Putamen (tissue), 1 donor: ENCODE measurements around the gene HMX2.

Experiments
- DNase-seq: peaks from one replicate; pipeline ENCODE4 v3.0.0-alpha.2; 2016; ENCODE audit warnings: low spot score

The HMX2 gene

GRCh38 chr10:123139521-123140163, 8.3 kb upstream of the HMX2 start:
- DNase-seq = no peak

- DNase-seq = no peak
Observed at GRCh38 chr10:123140164-123140982, 7.6 kb upstream of the HMX2 start.

- no peak for DNase-seq
Observed at GRCh38 chr10:123140983-123141390, 6.9 kb upstream of the HMX2 start.

DNA sequence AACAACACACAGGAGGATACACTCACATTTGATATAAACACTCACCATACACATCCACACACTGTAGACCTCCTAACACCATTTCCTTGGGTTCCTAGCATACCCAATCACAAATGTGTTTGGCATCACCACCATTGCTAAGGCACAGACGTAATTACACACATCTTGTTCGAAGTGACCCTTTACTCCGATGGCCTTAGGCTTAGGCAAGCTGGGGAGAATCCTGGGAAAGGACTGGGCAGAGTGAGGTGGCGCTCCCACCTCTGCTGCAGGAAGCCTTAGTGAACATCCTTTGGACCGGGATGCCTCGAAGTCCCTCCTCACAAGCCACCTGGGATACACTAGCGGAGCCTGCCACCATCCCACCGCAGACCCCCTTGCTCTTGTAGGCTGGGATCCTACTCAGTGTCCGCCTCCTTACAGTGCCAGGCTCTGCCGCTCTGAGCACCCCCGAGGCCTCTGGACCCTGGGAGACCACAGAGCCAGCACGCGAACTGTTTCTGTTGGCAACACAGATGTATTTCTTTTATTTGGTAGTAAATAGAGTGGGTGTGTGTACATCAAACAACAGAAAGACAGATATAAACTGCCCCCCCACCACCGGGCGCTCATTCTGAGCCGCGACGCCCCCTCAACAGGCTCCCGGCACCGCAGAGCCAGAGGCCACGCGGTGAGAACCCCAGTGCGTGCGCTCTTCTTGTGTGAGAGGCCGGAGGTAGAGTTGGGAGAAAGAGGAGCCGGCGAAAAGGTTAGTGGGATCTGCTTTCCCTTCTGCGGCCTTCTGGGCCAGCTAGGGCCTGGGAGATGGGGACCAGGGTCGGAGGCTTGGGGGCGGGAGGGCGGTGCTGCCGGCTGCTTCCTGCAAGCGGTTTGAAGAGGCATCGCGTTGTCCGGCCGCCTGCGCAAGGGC, 5.9 kb upstream of the HMX2 start:
- no peak for DNase-seq

- DNase-seq = no peak
Observed at GRCh38 chr10:123142701-123143161, 5.2 kb upstream of the HMX2 start.

- no peak for DNase-seq
Observed at GRCh38 chr10:123143162-123143824, 4.6 kb upstream of the HMX2 start.

GRCh38 chr10:123143825-123144168, 4.1 kb upstream of the HMX2 start:
- DNase-seq = no peak

GRCh38 chr10:123144697-123145541, 3.0 kb upstream of the HMX2 start:
- no peak for DNase-seq

GRCh38 chr10:123145542-123146012, 2.4 kb upstream of the HMX2 start:
- no peak for DNase-seq

GRCh38 chr10:123146013-123146893, 1.7 kb upstream of the HMX2 start:
- DNase-seq = no peak

GRCh38 chr10:123146894-123147634, 872 bp upstream of the HMX2 start:
- DNase-seq = no peak

- no peak for DNase-seq
Observed at GRCh38 chr10:123148414-123149161, 652 bp downstream of the HMX2 start.

DNA sequence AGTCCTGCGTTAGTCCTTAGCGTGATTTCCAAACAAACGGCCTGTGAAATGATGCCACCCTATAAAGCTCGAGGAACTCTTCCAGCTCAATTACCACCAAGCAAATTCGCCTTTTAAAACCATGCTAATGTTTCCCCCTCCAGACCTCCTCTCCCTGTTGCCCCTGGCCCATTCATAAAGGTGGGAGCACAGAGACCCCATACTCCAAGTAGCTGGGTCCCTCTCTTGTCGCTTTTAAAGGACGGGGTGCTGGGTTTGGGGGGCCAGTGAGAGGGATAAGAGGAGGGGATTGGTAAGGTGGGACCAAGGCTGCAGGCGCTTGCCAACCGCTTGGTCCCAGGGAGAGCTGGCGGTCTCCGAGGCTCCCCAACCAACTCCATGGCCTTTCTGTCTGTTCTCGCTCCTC, 1.2 kb downstream of the HMX2 start:
- no peak for DNase-seq

DNA sequence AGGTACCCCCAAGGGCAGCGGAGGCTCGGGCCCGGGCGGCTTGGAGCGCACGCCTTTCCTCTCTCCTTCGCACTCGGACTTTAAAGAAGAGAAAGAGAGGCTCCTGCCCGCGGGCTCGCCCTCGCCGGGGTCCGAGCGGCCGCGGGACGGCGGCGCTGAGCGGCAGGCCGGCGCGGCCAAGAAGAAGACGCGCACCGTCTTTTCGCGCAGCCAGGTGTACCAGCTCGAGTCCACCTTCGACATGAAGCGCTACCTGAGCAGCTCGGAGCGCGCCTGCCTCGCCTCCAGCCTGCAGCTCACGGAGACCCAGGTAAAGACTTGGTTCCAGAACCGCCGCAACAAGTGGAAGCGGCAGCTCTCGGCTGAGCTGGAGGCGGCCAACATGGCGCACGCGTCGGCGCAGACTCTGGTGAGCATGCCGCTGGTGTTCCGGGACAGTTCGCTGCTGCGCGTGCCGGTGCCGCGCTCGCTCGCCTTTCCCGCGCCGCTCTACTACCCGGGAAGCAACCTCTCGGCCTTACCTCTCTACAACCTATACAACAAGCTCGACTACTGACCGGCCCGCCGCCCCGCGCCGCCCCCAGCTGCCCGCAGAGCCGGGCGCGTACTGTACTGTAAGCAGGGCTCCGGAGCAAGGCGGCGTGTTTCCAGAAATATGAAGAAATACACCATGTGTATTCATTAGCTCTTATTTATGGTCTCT, 1.8 kb downstream of the HMX2 start:
- DNase-seq = no peak

DNA sequence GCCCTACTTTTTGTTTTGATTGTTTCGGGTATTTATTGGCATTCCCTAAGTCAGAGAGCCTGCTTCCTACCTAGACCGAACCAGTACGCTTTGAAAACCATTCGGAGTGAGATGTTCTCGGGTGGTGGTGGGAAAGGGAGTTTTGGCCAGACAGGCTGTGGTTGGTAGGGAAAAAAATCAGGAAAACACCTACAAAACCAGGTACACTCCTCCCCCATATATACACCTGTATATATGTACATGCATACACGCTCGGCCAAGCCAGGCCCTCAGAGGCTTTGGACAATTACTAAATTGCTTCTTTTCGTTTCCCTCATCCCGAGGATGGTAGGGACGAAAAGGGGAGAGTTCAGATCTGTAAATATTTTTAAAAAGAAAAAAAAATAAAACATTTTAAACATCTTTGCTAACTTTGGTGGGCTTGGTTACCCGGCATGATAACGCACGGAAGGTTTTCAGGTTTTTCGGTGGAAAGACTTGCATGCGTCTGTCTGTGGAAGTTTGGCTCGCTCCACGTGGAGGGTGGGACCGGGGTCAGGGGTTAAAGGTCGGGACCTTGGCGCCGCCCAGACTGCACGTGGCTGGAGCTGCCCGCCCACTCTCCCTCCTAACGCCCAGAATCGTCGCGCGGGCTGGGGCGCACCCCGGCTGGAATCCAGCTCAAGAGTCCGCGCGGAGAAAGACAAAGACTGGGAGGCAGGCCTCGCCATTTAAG, 2.5 kb downstream of the HMX2 start:
- no peak for DNase-seq

GRCh38 chr10:123150986-123151736, 3.2 kb downstream of the HMX2 start:
- no peak for DNase-seq
